HepG2 (cell line): ENCODE results near the gene NUCB1.

Source experiments
- EP300 ChIP-seq, 3 experiments: sonication (generic) in 1 of 3; formaldehyde crosslinking in 1 of 3; IDR thresholded peaks; 2 replicates each; pipeline versions ENCODE4 v1.5.1 to v1.6.1; 2011 to 2020; ENCODE audit warnings: low read depth in 2 of 3, low read length in 2 of 3, borderline replicate concordance in 1 of 3, improper control_type of control experiment in 1 of 3, mild to moderate bottlenecking in 1 of 3, missing genetic modification reagents in 1 of 3, moderate library complexity in 1 of 3
- HNF4G ChIP-seq, 2 experiments: sonication (generic) in 1 of 2; formaldehyde crosslinking in 1 of 2; IDR thresholded peaks; 2 replicates each; pipeline versions ENCODE4 v1.4.0 to v1.6.1; 2011 to 2020; ENCODE audit warnings: borderline replicate concordance in 2 of 2, low read depth in 2 of 2, mild to moderate bottlenecking in 2 of 2, low read length in 1 of 2, missing genetic modification reagents in 1 of 2, moderate library complexity in 1 of 2
- KLF12 ChIP-seq: sonication (generic); formaldehyde crosslinking; IDR thresholded peaks from 2 replicates; pipeline ENCODE4 v1.4.0; 2020; ENCODE audit warnings: missing genetic modification reagents, borderline replicate concordance
- KLF6 ChIP-seq: IDR thresholded peaks from 2 replicates; pipeline ENCODE4 v1.8.0; 2016; ENCODE audit warnings: missing biosample characterization, missing genetic modification reagents
- MAFF ChIP-seq: IDR thresholded peaks from 2 replicates; pipeline ENCODE4 v1.6.1; 2011; ENCODE audit warnings: low read depth, low read length, improper control_type of control experiment
- NCOA1 ChIP-seq: sonication (generic); formaldehyde crosslinking; IDR thresholded peaks from 2 replicates; pipeline ENCODE4 v1.9.0; 2021; ENCODE audit warnings: missing genetic modification reagents
- NFAT5 ChIP-seq: sonication (generic); formaldehyde crosslinking; IDR thresholded peaks from 2 replicates; pipeline ENCODE4 v1.4.0; 2020; ENCODE audit warnings: missing genetic modification reagents
- POLR2A ChIP-seq, 2 experiments: IDR thresholded peaks; 2 replicates each; pipeline ENCODE4 v1.6.1; 2011; ENCODE audit warnings: low read depth in 2 of 2, low read length in 2 of 2, mild to moderate bottlenecking in 1 of 2, moderate library complexity in 1 of 2; ENCODE audit not compliant: insufficient read depth in 1 of 2
- STAG1 ChIP-seq: sonication (generic); formaldehyde crosslinking; IDR thresholded peaks from 2 replicates; pipeline ENCODE4 v1.4.0; 2020; ENCODE audit warnings: missing genetic modification reagents
- USF2 ChIP-seq, 2 experiments: sonication (generic) in 1 of 2; formaldehyde crosslinking in 1 of 2; IDR thresholded peaks; 2 replicates each; pipeline versions ENCODE4 v1.5.1 to v1.6.1; 2011 to 2020; ENCODE audit warnings: borderline replicate concordance in 1 of 2, low read depth in 1 of 2, low read length in 1 of 2, mild to moderate bottlenecking in 1 of 2, missing genetic modification reagents in 1 of 2, moderate library complexity in 1 of 2
- ZNF326 ChIP-seq: sonication (generic); formaldehyde crosslinking; IDR thresholded peaks from 2 replicates; pipeline ENCODE4 v1.4.0; 2020; ENCODE audit warnings: missing genetic modification reagents, borderline replicate concordance
- TF ChIP-seq, protein P1 (sequence below): sonication (generic); formaldehyde crosslinking; IDR thresholded peaks from 2 replicates; pipeline ENCODE4 v1.4.0; 2020; ENCODE audit warnings: missing genetic modification reagents, mild to moderate bottlenecking, borderline replicate concordance
- TF ChIP-seq, protein P2 (sequence below): sonication (generic); formaldehyde crosslinking; IDR thresholded peaks from 2 replicates; pipeline ENCODE4 v1.5.0; 2020; ENCODE audit warnings: mild to moderate bottlenecking, missing genetic modification reagents, moderate library complexity

DNA sequence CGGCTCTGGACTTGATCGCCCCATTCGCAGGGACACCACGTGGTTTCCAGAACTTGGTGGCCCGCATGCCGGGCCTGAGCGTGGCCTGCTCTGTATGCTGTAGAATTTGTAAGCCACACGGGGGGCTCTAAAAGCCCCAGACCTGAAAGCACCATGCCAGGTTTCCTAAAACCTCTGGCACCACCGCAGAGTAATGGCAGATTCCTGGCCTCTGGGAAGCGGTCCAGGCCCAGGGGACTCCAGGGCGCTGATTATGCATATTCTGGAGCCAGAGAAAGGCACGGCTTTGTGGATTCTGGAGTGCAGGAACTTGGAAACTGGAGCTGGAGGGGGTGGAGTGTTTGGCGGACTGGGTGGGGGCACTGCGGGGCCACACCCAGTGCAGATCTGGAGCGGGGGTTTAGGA is 68.7 kb downstream of the NUCB1 start:
- no peak for TF ChIP-seq USF2 (IDR thresholded peaks at IDR 0.05; ENCODE audit: low read depth, low read length)
- no peak for TF ChIP-seq USF2 (CRISPR knock-in tag; IDR thresholded peaks at IDR 0.05; ENCODE audit: borderline replicate concordance)
- no peak for TF ChIP-seq STAG1
- TF ChIP-seq EP300 (IDR thresholded peaks at IDR 0.05; ENCODE audit: low read depth in 2 of 2, low read length in 2 of 2): no peak
- no peak for TF ChIP-seq EP300 (CRISPR knock-in tag; IDR thresholded peaks at IDR 0.05; ENCODE audit: borderline replicate concordance)
- TF ChIP-seq KLF6: no peak
- TF ChIP-seq, protein P1, sequence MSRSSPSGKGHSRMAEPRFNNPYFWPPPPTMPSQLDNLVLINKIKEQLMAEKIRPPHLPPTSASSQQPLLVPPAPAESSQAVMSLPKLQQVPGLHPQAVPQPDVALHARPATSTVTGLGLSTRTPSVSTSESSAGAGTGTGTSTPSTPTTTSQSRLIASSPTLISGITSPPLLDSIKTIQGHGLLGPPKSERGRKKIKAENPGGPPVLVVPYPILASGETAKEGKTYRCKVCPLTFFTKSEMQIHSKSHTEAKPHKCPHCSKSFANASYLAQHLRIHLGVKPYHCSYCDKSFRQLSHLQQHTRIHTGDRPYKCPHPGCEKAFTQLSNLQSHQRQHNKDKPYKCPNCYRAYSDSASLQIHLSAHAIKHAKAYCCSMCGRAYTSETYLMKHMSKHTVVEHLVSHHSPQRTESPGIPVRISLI: no peak
- TF ChIP-seq NFAT5: no peak
- TF ChIP-seq, protein P2, sequence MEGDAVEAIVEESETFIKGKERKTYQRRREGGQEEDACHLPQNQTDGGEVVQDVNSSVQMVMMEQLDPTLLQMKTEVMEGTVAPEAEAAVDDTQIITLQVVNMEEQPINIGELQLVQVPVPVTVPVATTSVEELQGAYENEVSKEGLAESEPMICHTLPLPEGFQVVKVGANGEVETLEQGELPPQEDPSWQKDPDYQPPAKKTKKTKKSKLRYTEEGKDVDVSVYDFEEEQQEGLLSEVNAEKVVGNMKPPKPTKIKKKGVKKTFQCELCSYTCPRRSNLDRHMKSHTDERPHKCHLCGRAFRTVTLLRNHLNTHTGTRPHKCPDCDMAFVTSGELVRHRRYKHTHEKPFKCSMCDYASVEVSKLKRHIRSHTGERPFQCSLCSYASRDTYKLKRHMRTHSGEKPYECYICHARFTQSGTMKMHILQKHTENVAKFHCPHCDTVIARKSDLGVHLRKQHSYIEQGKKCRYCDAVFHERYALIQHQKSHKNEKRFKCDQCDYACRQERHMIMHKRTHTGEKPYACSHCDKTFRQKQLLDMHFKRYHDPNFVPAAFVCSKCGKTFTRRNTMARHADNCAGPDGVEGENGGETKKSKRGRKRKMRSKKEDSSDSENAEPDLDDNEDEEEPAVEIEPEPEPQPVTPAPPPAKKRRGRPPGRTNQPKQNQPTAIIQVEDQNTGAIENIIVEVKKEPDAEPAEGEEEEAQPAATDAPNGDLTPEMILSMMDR (CRISPR knock-in tag): no peak
- TF ChIP-seq POLR2A (IDR thresholded peaks at IDR 0.05; ENCODE audit: insufficient read depth in 1 of 2, low read depth in 2 of 2, low read length in 2 of 2): no peak
- TF ChIP-seq HNF4G (IDR thresholded peaks at IDR 0.05; ENCODE audit: borderline replicate concordance, low read depth, low read length): no peak
- no peak for TF ChIP-seq HNF4G (CRISPR knock-in tag; IDR thresholded peaks at IDR 0.05; ENCODE audit: borderline replicate concordance, low read depth)
- TF ChIP-seq NCOA1 (CRISPR knock-in tag): no peak
- peak; percentile 33; the same call in 1 of the 2 replicates for TF ChIP-seq MAFF
- TF ChIP-seq ZNF326 (CRISPR knock-in tag): no peak
- TF ChIP-seq KLF12 (CRISPR knock-in tag): no peak
